ENCODE results near the gene FGF12. TPM values are rescaled to one million over a fixed set of nuclear protein-coding genes. Genes with fewer than 3 reads are reported as not detected.

Gene FGF12
- total and polyA plus RNA-seq, 2 experiments from 2014 or later = 6.0 to 14.3 TPM

GRCh38 chr3:192216067-192216466 lies 511.3 kb downstream of the FGF12 start:
- Histone ChIP-seq H3K27ac (ENCODE audit: low read depth) (no peak overlapping the region), H3K36me3 (ENCODE audit: insufficient read depth) (no peaks in the 10 kb centered on the region), H3K4me1 (ENCODE audit: insufficient read depth) (peaks cover 19% of the 10 kb centered on the region), H3F3A (replicated peaks; ENCODE audit: low read depth) (no peaks in the 10 kb centered on the region), H2AFZ (no peak overlapping the region), H3K4me3 (no peak overlapping the region), H3K27me3 (ENCODE audit: insufficient read depth) (no peaks in the 10 kb centered on the region), H3K79me2 (replicated peaks; ENCODE audit: insufficient read depth) (no peaks in the 10 kb centered on the region), H3K4me2 (no peak overlapping the region), H3K9me2 (ENCODE audit: insufficient read depth) (peaks cover 1% of the 10 kb centered on the region; the same call in 1 of the 2 replicates), H4K20me1 (replicated peaks; ENCODE audit: insufficient read depth) (no peaks in the 10 kb centered on the region)
- Mint-ChIP-seq H3K27ac (no peak overlapping the region), H3K36me3 (ENCODE audit: low read depth) (no peaks in the 10 kb centered on the region), H3K4me3 (no peak overlapping the region), H3K4me1 (peaks cover 33% of the 10 kb centered on the region), H3K9me3 (no peaks in the 10 kb centered on the region), H3K27me3 (ENCODE audit: insufficient read depth, low read depth, poor library complexity) (no peaks in the 10 kb centered on the region)
- no peak for TF ChIP-seq ETS1 (IDR thresholded peaks at IDR 0.05)
- TF ChIP-seq STAT1 (IDR thresholded peaks at IDR 0.05; ENCODE audit: unreplicated experiment) = no peak
- TF ChIP-seq ZNF114 (CRISPR knock-in tag; IDR thresholded peaks at IDR 0.05) = no peak
- TF ChIP-seq NANOG (IDR thresholded peaks at IDR 0.05; ENCODE audit: borderline replicate concordance) = no peak
- no peak for TF ChIP-seq REST (IDR thresholded peaks at IDR 0.05; ENCODE audit: unreplicated experiment)
- TF ChIP-seq POLR2AphosphoS5 (IDR thresholded peaks at IDR 0.05; ENCODE audit: low read depth) = no peak
- no peak for TF ChIP-seq EZH2phosphoT487 (IDR thresholded peaks at IDR 0.05; ENCODE audit: unreplicated experiment)
- TF ChIP-seq EZH2 (IDR thresholded peaks at IDR 0.05; ENCODE audit: low read depth, unreplicated experiment) = no peak
- no peak for TF ChIP-seq JUNB (IDR thresholded peaks at IDR 0.05; ENCODE audit: unreplicated experiment)
- no peak for TF ChIP-seq CTCF (conservative IDR thresholded peaks at IDR 0.05; ENCODE audit: low read depth in 2 of 2)
- DNase-seq (ENCODE audit: low spot score) (no peak), ATAC-seq (no peak)

GRCh38 chr3:192212979-192213378 lies 514.4 kb downstream of the FGF12 start:
- Mint-ChIP-seq H3K27me3 (ENCODE audit: insufficient read depth, low read depth, poor library complexity) (no peaks in the 10 kb centered on the region), H3K36me3 (ENCODE audit: low read depth) (no peaks in the 10 kb centered on the region), H3K4me3 (no peak overlapping the region), H3K27ac (no peak overlapping the region), H3K4me1 (peaks cover 39% of the 10 kb centered on the region), H3K9me3 (no peaks in the 10 kb centered on the region)
- DNase-seq (ENCODE audit: low spot score) (no peak), ATAC-seq (no peak)
- Histone ChIP-seq H3K79me2 (replicated peaks; ENCODE audit: insufficient read depth) (no peaks in the 10 kb centered on the region), H4K20me1 (replicated peaks; ENCODE audit: insufficient read depth) (no peaks in the 10 kb centered on the region), H3K27ac (ENCODE audit: low read depth) (no peak overlapping the region), H3K4me2 (no peak overlapping the region), H3K4me3 (no peak overlapping the region), H3K27me3 (ENCODE audit: insufficient read depth) (no peaks in the 10 kb centered on the region), H3K36me3 (ENCODE audit: insufficient read depth) (no peaks in the 10 kb centered on the region), H3K9me2 (ENCODE audit: insufficient read depth) (peaks cover 8% of the 10 kb centered on the region; the same call in 1 of the 2 replicates), H3K4me1 (ENCODE audit: insufficient read depth) (peaks cover 19% of the 10 kb centered on the region), H2AFZ (no peak overlapping the region), H3F3A (replicated peaks; ENCODE audit: low read depth) (no peaks in the 10 kb centered on the region)
- no peak for TF ChIP-seq POLR2AphosphoS5 (IDR thresholded peaks at IDR 0.05; ENCODE audit: low read depth)
